PFSK-1 (cell line): Measurements from ENCODE around the gene ENG.

Source experiments
- POLR2AphosphoS5 ChIP-seq: IDR thresholded peaks from 2 replicates; pipeline ENCODE4 v1.6.1; 2012; ENCODE audit warnings: low read depth, mild to moderate bottlenecking, control low read depth, low read length, moderate library complexity
- REST ChIP-seq, 2 experiments: IDR thresholded peaks; 2 replicates each; pipeline versions ENCODE4 v1.6.1 to v1.8.0; 2011 to 2012; ENCODE audit warnings: low read depth in 2 of 2, low read length in 2 of 2, control low read depth in 1 of 2, inconsistent platforms in 1 of 2, mild to moderate bottlenecking in 1 of 2, moderate library complexity in 1 of 2; ENCODE audit not compliant: insufficient read depth in 1 of 2
- TAF1 ChIP-seq: IDR thresholded peaks from 2 replicates; pipeline ENCODE4 v1.6.1; 2012; ENCODE audit warnings: low read length, control low read depth, borderline replicate concordance; ENCODE audit not compliant: insufficient read depth

GRCh38 chr9:127856094-127856728, 1.8 kb upstream of the ENG start:
- TF ChIP-seq POLR2AphosphoS5 (no peak), REST (IDR thresholded peaks at IDR 0.05; ENCODE audit: insufficient read depth in 1 of 2, low read depth in 2 of 2, low read length in 2 of 2) (no peak), TAF1 (no peak)
